Ramos (cell line): ENCODE measurements around the gene SLC6A17.

ENCODE experiments used
- in situ Hi-C: fragments of 300-500 bp; cut with MboI; formaldehyde crosslinking; loops from one replicate; pipeline ENCODE4 v1.14.3; 2022; ENCODE audit warnings: low sequenced_read_pairs; ENCODE audit not compliant: unreplicated experiment

Gene SLC6A17

GRCh38 chr1:110134050-110134595 lies 16.2 kb upstream of the SLC6A17 start:
- in situ Hi-C loops: no loop called here

- in situ Hi-C loops: no loop called here
Observed at GRCh38 chr1:110135246-110135645, 15.0 kb upstream of the SLC6A17 start.

GRCh38 chr1:110135666-110136065 lies 14.6 kb upstream of the SLC6A17 start:
- in situ Hi-C loops: no loop called here

- in situ Hi-C loops: no loop called here
Observed at GRCh38 chr1:110136911-110137310, 13.4 kb upstream of the SLC6A17 start.

- in situ Hi-C loops: no loop called here
Observed at GRCh38 chr1:110138956-110139355, 11.3 kb upstream of the SLC6A17 start.

- in situ Hi-C loops: no loop called here
Observed at GRCh38 chr1:110144366-110144765, 5.9 kb upstream of the SLC6A17 start.

- in situ Hi-C loops: no loop called here
Observed at GRCh38 chr1:110148961-110149360, 1.3 kb upstream of the SLC6A17 start.

- in situ Hi-C loops: no loop called here
Observed at GRCh38 chr1:110151175-110151669, 928 bp downstream of the SLC6A17 start.

- in situ Hi-C loops: no loop called here
Observed at GRCh38 chr1:110152133-110152785, 2.0 kb downstream of the SLC6A17 start.

- in situ Hi-C loops: no loop called here
Observed at GRCh38 chr1:110153407-110153950, 3.2 kb downstream of the SLC6A17 start.

GRCh38 chr1:110155878-110156522 lies 5.7 kb downstream of the SLC6A17 start:
- in situ Hi-C loops: no loop called here

GRCh38 chr1:110158261-110158660 lies 8.0 kb downstream of the SLC6A17 start:
- in situ Hi-C loops: no loop called here

- in situ Hi-C loops: no loop called here
Observed at GRCh38 chr1:110159168-110159567, 8.9 kb downstream of the SLC6A17 start.

GRCh38 chr1:110160538-110161100 lies 10.3 kb downstream of the SLC6A17 start:
- in situ Hi-C loops: no loop called here

GRCh38 chr1:110161165-110161564 lies 10.9 kb downstream of the SLC6A17 start:
- in situ Hi-C loops: no loop called here

GRCh38 chr1:110161849-110162248 lies 11.6 kb downstream of the SLC6A17 start:
- in situ Hi-C loops: no loop called here

- in situ Hi-C loops: no loop called here
Observed at GRCh38 chr1:110163591-110163990, 13.3 kb downstream of the SLC6A17 start.

- in situ Hi-C loops: no loop called here
Observed at GRCh38 chr1:110164725-110165350, 14.5 kb downstream of the SLC6A17 start.

GRCh38 chr1:110165761-110166231 lies 15.5 kb downstream of the SLC6A17 start:
- in situ Hi-C loops: no loop called here

GRCh38 chr1:110166861-110167260 lies 16.6 kb downstream of the SLC6A17 start:
- in situ Hi-C loops: no loop called here
